Neural cell (in vitro differentiated cells): ENCODE results near the gene SLC4A5. TPM values are rescaled to one million over a fixed set of nuclear protein-coding genes. Genes with fewer than 3 reads are reported as not detected.
"Not testable (repeated sequence)": the region's sequence is repeated elsewhere in the genome, so short reads cannot be mapped to it uniquely, and the experiment has no call there.

Experiments
- H2AFZ ChIP-seq: fragments of 200-600, 300-800 bp; sonication (generic), shearing (Covaris generic); 2 replicates; pipeline ENCODE4 v1.6.0; 2014; ENCODE audit warnings: low read depth, mild to moderate bottlenecking, antibody characterized with exemption, low read length, moderate library complexity
- H3F3A ChIP-seq: fragments of 200-600 bp; shearing (Covaris generic); 2 replicates; pipeline ENCODE4 v1.6.1; 2016; ENCODE audit warnings: mild to moderate bottlenecking, moderate library complexity, mixed read lengths, antibody characterized with exemption, low read length; ENCODE audit not compliant: insufficient read depth, poor library complexity, severe bottlenecking
- H3K27ac ChIP-seq: fragments of 200-600, 300-800 bp; sonication (generic), shearing (Covaris generic); 2 replicates; pipeline ENCODE4 v1.5.1; 2014; ENCODE audit warnings: mild to moderate bottlenecking, low read length, moderate library complexity
- H3K27me3 ChIP-seq: fragments of 300-800, 200-600 bp; sonication (generic), shearing (Covaris generic); 2 replicates; pipeline ENCODE4 v1.6.0; 2014; ENCODE audit warnings: mild to moderate bottlenecking, low read depth, low read length, moderate library complexity; ENCODE audit not compliant: insufficient read depth
- H3K36me3 ChIP-seq: fragments of 300-800, 200-600 bp; sonication (generic), shearing (Covaris generic); 2 replicates; pipeline ENCODE4 v1.5.1; 2014; ENCODE audit warnings: mild to moderate bottlenecking, antibody characterized with exemption, low read length, moderate library complexity; ENCODE audit not compliant: insufficient read depth
- H3K4me2 ChIP-seq: fragments of 300-800, 200-600 bp; sonication (generic), shearing (Covaris generic); 2 replicates; pipeline ENCODE4 v1.6.0; 2014; ENCODE audit warnings: mild to moderate bottlenecking, low read length
- H3K4me3 ChIP-seq: fragments of 300-800, 200-600 bp; sonication (generic), shearing (Covaris generic); 2 replicates; pipeline ENCODE4 v1.5.1; 2014; ENCODE audit warnings: mild to moderate bottlenecking, low read length, moderate library complexity
- H3K79me2 ChIP-seq: fragments of 200-600 bp; shearing (Covaris generic); replicated peaks from 2 replicates; pipeline ENCODE4 v1.6.0; 2014; ENCODE audit warnings: mild to moderate bottlenecking, low read length, moderate library complexity; ENCODE audit not compliant: insufficient read depth
- H3K9ac ChIP-seq: fragments of 300-800, 200-600 bp; sonication (generic), shearing (Covaris generic); 2 replicates; pipeline ENCODE4 v1.6.1; 2016; ENCODE audit warnings: mild to moderate bottlenecking, low read length, mixed read lengths
- H3K9me2 ChIP-seq: fragments of 200-600 bp; shearing (Covaris generic); 2 replicates; pipeline ENCODE4 v1.6.1; 2016; ENCODE audit warnings: mild to moderate bottlenecking, low read length, mixed read lengths; ENCODE audit not compliant: insufficient read depth
- H3K9me3 ChIP-seq: fragments of 200-600, 300-800 bp; sonication (generic), shearing (Covaris generic); 2 replicates; pipeline ENCODE4 v1.6.1; 2016; ENCODE audit warnings: mild to moderate bottlenecking, mixed run types, low read length, moderate library complexity, mixed read lengths
- H4K20me1 ChIP-seq: fragments of 200-600 bp; shearing (Covaris generic); 2 replicates; pipeline ENCODE4 v1.6.1; 2016; ENCODE audit warnings: mild to moderate bottlenecking, mixed run types; ENCODE audit not compliant: insufficient read depth
- CTCF ChIP-seq: fragments of 450-650 bp; IDR thresholded peaks from 2 replicates; pipeline ENCODE4 v1.5.1; 2014; ENCODE audit warnings: antibody characterized with exemption, mild to moderate bottlenecking, moderate library complexity; ENCODE audit not compliant: poor library complexity, severe bottlenecking
- EP300 ChIP-seq: fragments of 450-650 bp; conservative IDR thresholded peaks from 2 replicates; pipeline ENCODE4 v1.6.1; 2014; ENCODE audit warnings: antibody characterized with exemption, mild to moderate bottlenecking, moderate library complexity; ENCODE audit not compliant: poor library complexity, severe bottlenecking
- EZH2 ChIP-seq: fragments of 200-600, 300-800 bp; shearing (Covaris generic), sonication (generic); IDR thresholded peaks from 2 replicates; pipeline ENCODE4 v1.6.1; 2014; ENCODE audit warnings: antibody characterized with exemption, low read length, borderline replicate concordance, mild to moderate bottlenecking; ENCODE audit not compliant: insufficient read depth, poor library complexity, severe bottlenecking
- MXI1 ChIP-seq: fragments of 450-650 bp; conservative IDR thresholded peaks from 2 replicates; pipeline ENCODE4 v1.6.1; 2014; ENCODE audit warnings: antibody characterized with exemption, mild to moderate bottlenecking; ENCODE audit not compliant: poor library complexity, severe bottlenecking
- POLR2AphosphoS5 ChIP-seq: IDR thresholded peaks from 2 replicates; pipeline ENCODE4 v1.6.1; 2012
- RAD21 ChIP-seq: fragments of 450-650 bp; conservative IDR thresholded peaks from 2 replicates; pipeline ENCODE4 v1.6.1; 2014; ENCODE audit warnings: antibody characterized with exemption, mild to moderate bottlenecking, moderate library complexity
- REST ChIP-seq: IDR thresholded peaks from 2 replicates; pipeline ENCODE4 v1.6.1; 2012; ENCODE audit warnings: borderline replicate concordance
- SMC3 ChIP-seq: fragments of 450-650 bp; conservative IDR thresholded peaks from 2 replicates; pipeline ENCODE4 v1.6.1; 2014; ENCODE audit warnings: antibody characterized with exemption, mild to moderate bottlenecking, moderate library complexity; ENCODE audit not compliant: poor library complexity
- TAF1 ChIP-seq: IDR thresholded peaks from 2 replicates; pipeline ENCODE4 v1.6.1; 2012; ENCODE audit warnings: low read depth
- polyA plus RNA-seq: library from polyadenylated mRNA; depleted of rRNA; stranded (reverse); fragments of >200 nt; gene quantifications from 2 replicates; pipeline ENCODE4 v1.2.3, GENCODE V29; 2014

Gene SLC4A5
- polyA plus RNA-seq, 1 donor from 2014 or later = 3.9 TPM

- H3K9me3 ChIP-seq = no peaks in the 10 kb centered on the region
- no peak for TF ChIP-seq MXI1
- no peak for TF ChIP-seq EZH2
- TF ChIP-seq CTCF = no peak
- no peak for TF ChIP-seq SMC3
- no peak for TF ChIP-seq RAD21
- TF ChIP-seq POLR2AphosphoS5 = no peak
- no peak for TF ChIP-seq TAF1
- no peak for TF ChIP-seq EP300
- no peak for TF ChIP-seq REST
- no peak overlapping the region for H3K27ac ChIP-seq
- H3K36me3 ChIP-seq = no peaks in the 10 kb centered on the region
- no peaks in the 10 kb centered on the region for H3F3A ChIP-seq
- H4K20me1 ChIP-seq = no peaks in the 10 kb centered on the region
- H3K9me2 ChIP-seq = no peaks in the 10 kb centered on the region
- H2AFZ ChIP-seq = no peak overlapping the region
- no peak overlapping the region for H3K4me3 ChIP-seq
- H3K79me2 ChIP-seq = no peaks in the 10 kb centered on the region
- H3K9ac ChIP-seq = no peak overlapping the region
- no peak overlapping the region for H3K4me2 ChIP-seq
- no peaks in the 10 kb centered on the region for H3K27me3 ChIP-seq
These were observed 109.6 kb downstream of the SLC4A5 start for GRCh38 chr2:74233648-74234047.

- no peak overlapping the region for H3K4me3 ChIP-seq
- no peaks in the 10 kb centered on the region for H3K9me2 ChIP-seq
- H3K9me3 ChIP-seq = no peaks in the 10 kb centered on the region
- no peaks in the 10 kb centered on the region for H3K79me2 ChIP-seq
- H3K27me3 ChIP-seq = no peaks in the 10 kb centered on the region
- H3F3A ChIP-seq = no peaks in the 10 kb centered on the region
- no peak for TF ChIP-seq EP300
- TF ChIP-seq RAD21 = no peak
- no peak for TF ChIP-seq SMC3
- TF ChIP-seq REST = no peak
- TF ChIP-seq EZH2 = no peak
- TF ChIP-seq MXI1 = no peak
- TF ChIP-seq TAF1 = no peak
- no peak for TF ChIP-seq CTCF
- H3K36me3 ChIP-seq = no peaks in the 10 kb centered on the region
- no peak overlapping the region for H3K27ac ChIP-seq
- H4K20me1 ChIP-seq = no peaks in the 10 kb centered on the region
- no peak overlapping the region for H2AFZ ChIP-seq
- no peak overlapping the region for H3K4me2 ChIP-seq
- no peak overlapping the region for H3K9ac ChIP-seq
These were observed 110.8 kb downstream of the SLC4A5 start for GRCh38 chr2:74232426-74232825.

- not testable (repeated sequence) for H3K36me3 ChIP-seq, H3K9me2 ChIP-seq, H4K20me1 ChIP-seq, H3F3A ChIP-seq, H3K4me2 ChIP-seq, H3K9me3 ChIP-seq, H3K4me3 ChIP-seq, H3K79me2 ChIP-seq, H3K9ac ChIP-seq, H2AFZ ChIP-seq, H3K27me3 ChIP-seq, H3K27ac ChIP-seq
These were observed 113.4 kb downstream of the SLC4A5 start for GRCh38 chr2:74229865-74230264.
